Activated CD4-positive, alpha-beta T cell treated with anti-CD3 and anti-CD28 coated beads for 36 hours (primary cell): ENCODE results near the gene SSH3. TPM values are rescaled to one million over a fixed set of nuclear protein-coding genes. Genes with fewer than 3 reads are reported as not detected.

ENCODE experiments used
- ATAC-seq: fragments of 200-7000 bp; cut with Tn5 transposase; one replicate; pipeline ENCODE4 v1.10.0; 2021; ENCODE audit warnings: mild to moderate bottlenecking, moderate library complexity
- CTCF ChIA-PET: fragments of 350-600 bp; sonication (Branson Sonifier 250); formaldehyde crosslinking; loops from one replicate; lab custom pipeline; 2021; ENCODE audit warnings: antibody characterized with exemption; lab: Charles Lee
- POLR2A ChIA-PET: fragments of 350-600 bp; sonication (Branson Sonifier 250); formaldehyde crosslinking; loops from one replicate; lab custom pipeline; 2021; ENCODE audit warnings: antibody characterized with exemption, inconsistent platforms; lab: Charles Lee
- DNase-seq: peaks from one replicate; pipeline ENCODE4 v3.0.0-alpha.2; 2020
- H3K27ac Mint-ChIP-seq: one replicate; pipeline ENCODE4 v1.8.0; 2021; ENCODE audit warnings: mixed read lengths
- H3K27me3 Mint-ChIP-seq: one replicate; pipeline ENCODE4 v1.8.0; 2021; ENCODE audit warnings: mixed read lengths
- H3K36me3 Mint-ChIP-seq: one replicate; pipeline ENCODE4 v1.8.0; 2021; ENCODE audit warnings: low read depth, mixed read lengths
- H3K4me1 Mint-ChIP-seq: one replicate; pipeline ENCODE4 v1.8.0; 2021; ENCODE audit warnings: mixed read lengths
- H3K4me3 Mint-ChIP-seq: one replicate; pipeline ENCODE4 v1.8.0; 2021; ENCODE audit warnings: mild to moderate bottlenecking, moderate library complexity, mixed read lengths
- H3K9me3 Mint-ChIP-seq: one replicate; pipeline ENCODE4 v1.8.0; 2021; ENCODE audit warnings: low read depth, mixed read lengths
- intact Hi-C, 2 experiments: fragments of 100-400 bp; cut with DNase I in 1 of 2; cut with micrococcal nuclease in 1 of 2; formaldehyde crosslinking; loops; one replicate each; pipeline versions ENCODE4 v1.14.2 to v1.15.1; 2022 to 2024; cut with DNase I, micrococcal nuclease
- total RNA-seq, 2 experiments: library from RNA; stranded (reverse); gene quantifications; one replicate each; pipeline ENCODE4 v1.2.3, GENCODE V29; 2021

The SSH3 gene
- total RNA-seq, 2 experiments from 2014 or later: 6.0 to 11.1 TPM

- ATAC-seq (no peak), DNase-seq (no peak)
- intact Hi-C loops: loop anchor here in 1 of 2 experiments (5.0 to 10.0 kb wide), 3 partner anchors 232 to 457 kb away; partner anchors contain the start of gene GSTP1
- peak overlapping the region; percentile 26 for H3K27ac Mint-ChIP-seq
- CTCF ChIA-PET: interaction anchor here (1.0 to 12.6 kb wide), 5 partner anchors 14 to 119 kb away, joined by 3 to 445 read pairs (median 39); partner anchors contain the start of genes CLCF1, RAD9A and TMEM134
- no peaks in the 10 kb centered on the region for H3K9me3 Mint-ChIP-seq
- H3K36me3 Mint-ChIP-seq: no peaks in the 10 kb centered on the region
- no peak overlapping the region for H3K4me3 Mint-ChIP-seq
- H3K27me3 Mint-ChIP-seq: no peaks in the 10 kb centered on the region
- POLR2A ChIA-PET: no interaction called here
- H3K4me1 Mint-ChIP-seq: peaks cover 70% of the 10 kb centered on the region
Measured at GRCh38 chr11:67349928-67350465, 46.7 kb downstream of the SSH3 start.

GRCh38 chr11:67351275-67352005 is 48.1 kb downstream of the SSH3 start:
- no peaks in the 10 kb centered on the region for H3K36me3 Mint-ChIP-seq
- peak; percentile 79 for DNase-seq
- peak overlapping the region; percentile 95 for H3K4me3 Mint-ChIP-seq
- no peaks in the 10 kb centered on the region for H3K27me3 Mint-ChIP-seq
- CTCF ChIA-PET: interaction anchor here (0.5 to 12.6 kb wide), 32 partner anchors 9 to 278 kb away, joined by 3 to 445 read pairs (median 4); partner anchors contain the start of genes CDK2AP2, CLCF1, NUDT8 and PPP1CA
- peaks cover 57% of the 10 kb centered on the region for H3K4me1 Mint-ChIP-seq
- H3K27ac Mint-ChIP-seq: peak overlapping the region; percentile 71
- POLR2A ChIA-PET: interaction anchor here (0.7 to 1.2 kb wide), 2 partner anchors 31 to 112 kb away, joined by 3 read pairs; no protein-coding TSS in a partner anchor
- intact Hi-C loops: loop anchor here (1.0 to 10.0 kb wide), 5 partner anchors 31 to 456 kb away; partner anchors contain the start of gene GSTP1 (in 1 of the 2)
- peak; percentile 13 for ATAC-seq
- H3K9me3 Mint-ChIP-seq: no peaks in the 10 kb centered on the region

- intact Hi-C loops: loop anchor here (1.0 to 10.0 kb wide), 18 partner anchors 36 to 455 kb away; partner anchors contain the start of genes NUDT8 (in 2 of the 2), AIP (in 1 of the 2), ANKRD13D (in 1 of the 2) and GSTP1 (in 1 of the 2)
- ChIA-PET POLR2A (interaction anchor here (0.7 to 0.9 kb wide), 2 partner anchors 39 to 113 kb away, joined by 3 read pairs; partner anchors contain the start of gene RAD9A), CTCF (interaction anchor here (0.6 to 12.6 kb wide), 15 partner anchors 11 to 675 kb away, joined by 3 to 445 read pairs (median 5); partner anchors contain the start of genes CLCF1, PPP1CA, RAD9A and RBM4B)
- Mint-ChIP-seq H3K27me3 (no peaks in the 10 kb centered on the region), H3K4me3 (peak overlapping the region; percentile 95), H3K4me1 (peaks cover 54% of the 10 kb centered on the region), H3K27ac (peak overlapping the region; percentile 99), H3K9me3 (no peaks in the 10 kb centered on the region), H3K36me3 (no peaks in the 10 kb centered on the region)
- DNase-seq (no peak), ATAC-seq (peak; percentile 34)
Measured at GRCh38 chr11:67352546-67353316, 49.4 kb downstream of the SSH3 start.

- ATAC-seq: peak; percentile 91
- POLR2A ChIA-PET: interaction anchor here (0.7 to 0.9 kb wide), 2 partner anchors 38 to 114 kb away, joined by 3 read pairs; partner anchors contain the start of gene RAD9A
- Mint-ChIP-seq H3K9me3 (no peaks in the 10 kb centered on the region), H3K27ac (peak within 1 kb of the TSS; percentile 99), H3K4me1 (peaks cover 49% of the 10 kb centered on the region), H3K27me3 (no peaks in the 10 kb centered on the region), H3K36me3 (no peaks in the 10 kb centered on the region), H3K4me3 (peak within 1 kb of the TSS; percentile 95)
- CTCF ChIA-PET: interaction anchor here (0.6 to 12.6 kb wide), 17 partner anchors 8 to 676 kb away, joined by 3 to 445 read pairs (median 5); partner anchors contain the start of genes CLCF1, PITPNM1, PPP1CA and RAD9A
- peak; percentile 98 for DNase-seq
- intact Hi-C loops: loop anchor here (1.0 to 10.0 kb wide), 18 partner anchors 37 to 454 kb away; partner anchors contain the start of genes NUDT8 (in 2 of the 2), AIP (in 1 of the 2), ANKRD13D (in 1 of the 2) and GSTP1 (in 1 of the 2)
Measured at GRCh38 chr11:67353317-67354074, 50.2 kb downstream of the SSH3 start, which contains the start of gene POLD4. TSS of gene POLD4 (minus strand) at chr11:67353546. CDS start at chr11:67353399, 147 bp downstream.

- H3K4me1 Mint-ChIP-seq: peaks cover 41% of the 10 kb centered on the region
- ChIA-PET CTCF (interaction anchor here (0.6 to 12.6 kb wide), 10 partner anchors 8 to 1171 kb away, joined by 3 to 445 read pairs (median 8); partner anchors contain the start of genes CLCF1, PITPNM1 and RAD9A), POLR2A (interaction anchor here (0.5 kb wide), 1 partner anchor 87 kb away, joined by 3 read pairs; no protein-coding TSS in a partner anchor)
- intact Hi-C loops: loop anchor here in 1 of 2 experiments (5.0 to 10.0 kb wide), 3 partner anchors 228 to 453 kb away; partner anchors contain the start of gene GSTP1
- H3K9me3 Mint-ChIP-seq: no peaks in the 10 kb centered on the region
- H3K27ac Mint-ChIP-seq: peak overlapping the region; percentile 95
- peak; percentile 58 for DNase-seq
- H3K4me3 Mint-ChIP-seq: peak overlapping the region; percentile 95
- no peaks in the 10 kb centered on the region for H3K36me3 Mint-ChIP-seq
- no peak for ATAC-seq
- no peaks in the 10 kb centered on the region for H3K27me3 Mint-ChIP-seq
Measured at GRCh38 chr11:67354075-67355022, 51.0 kb downstream of the SSH3 start.

- Mint-ChIP-seq H3K36me3 (no peaks in the 10 kb centered on the region), H3K27ac (peak overlapping the region; percentile 95), H3K4me1 (peaks cover 37% of the 10 kb centered on the region), H3K27me3 (no peaks in the 10 kb centered on the region), H3K4me3 (peak overlapping the region; percentile 95), H3K9me3 (no peaks in the 10 kb centered on the region)
- no peak for DNase-seq
- no peak for ATAC-seq
- intact Hi-C loops: loop anchor here in 1 of 2 experiments (10.0 kb wide), 1 partner anchor 370 kb away; no protein-coding TSS in a partner anchor
- ChIA-PET POLR2A (interaction anchor here (0.5 kb wide), 1 partner anchor 88 kb away, joined by 3 read pairs; no protein-coding TSS in a partner anchor), CTCF (interaction anchor here (0.6 to 12.6 kb wide), 10 partner anchors 9 to 1170 kb away, joined by 3 to 445 read pairs (median 6); partner anchors contain the start of genes CLCF1 and RAD9A)
Measured at GRCh38 chr11:67355023-67355793, 51.9 kb downstream of the SSH3 start.

GRCh38 chr11:67355794-67356386 is 52.6 kb downstream of the SSH3 start:
- intact Hi-C loops: loop anchor here in 1 of 2 experiments (10.0 kb wide), 1 partner anchor 369 kb away; no protein-coding TSS in a partner anchor

GRCh38 chr11:67356387-67356863 is 53.1 kb downstream of the SSH3 start:
- Mint-ChIP-seq H3K27me3 (no peaks in the 10 kb centered on the region), H3K4me3 (peak overlapping the region; percentile 30), H3K27ac (peak overlapping the region; percentile 79), H3K36me3 (no peaks in the 10 kb centered on the region), H3K4me1 (peaks cover 31% of the 10 kb centered on the region), H3K9me3 (no peaks in the 10 kb centered on the region)
- ChIA-PET CTCF (interaction anchor here (0.6 to 12.6 kb wide), 15 partner anchors 9 to 912 kb away, joined by 3 to 445 read pairs (median 4); partner anchors contain the start of genes AIP, CLCF1, PITPNM1 and RAD9A), POLR2A (no interaction called here)
- no peak for ATAC-seq
- intact Hi-C loops: loop anchor here in 1 of 2 experiments (10.0 kb wide), 1 partner anchor 368 kb away; no protein-coding TSS in a partner anchor
- DNase-seq: no peak

More at GRCh38 chr11:67355794-67356386, 52.6 kb downstream of the SSH3 start:
- no peak for DNase-seq
- ChIA-PET POLR2A (no interaction called here), CTCF (interaction anchor here (0.6 to 12.6 kb wide), 11 partner anchors 10 to 912 kb away, joined by 3 to 445 read pairs (median 4); partner anchors contain the start of genes AIP, CLCF1, PITPNM1 and RAD9A)
- Mint-ChIP-seq H3K4me1 (peaks cover 37% of the 10 kb centered on the region), H3K36me3 (no peaks in the 10 kb centered on the region), H3K27me3 (no peaks in the 10 kb centered on the region), H3K9me3 (no peaks in the 10 kb centered on the region), H3K27ac (no peak overlapping the region), H3K4me3 (no peak overlapping the region)
- no peak for ATAC-seq
